ENCODE data around the gene SUGT1.
A peak's percentile ranks its signal among the peaks of the same experiment; 100 is the strongest.

- TF ChIP-seq CTCF (conservative IDR thresholded peaks at IDR 0.05) (peak; percentile 37), ZFX (IDR thresholded peaks at IDR 0.05) (no peak)
Observed at GRCh38 chr13:52652980-52653303, 306 bp downstream of the SUGT1 start.

Measured in C4-2B (cell line).